HEK293T (cell line): ENCODE data around the gene AGTRAP.

Source experiments
- ARNT ChIP-seq: fragments of 450-650 bp; IDR thresholded peaks from 2 replicates; pipeline ENCODE4 v1.6.1; 2017; ENCODE audit warnings: mild to moderate bottlenecking
- BHLHE40 ChIP-seq: fragments of 450-650 bp; IDR thresholded peaks from 2 replicates; pipeline ENCODE4 v1.6.1; 2016; ENCODE audit warnings: mild to moderate bottlenecking, moderate library complexity, borderline replicate concordance
- CTBP1 ChIP-seq: fragments of 450-650 bp; IDR thresholded peaks from 2 replicates; pipeline ENCODE4 v1.6.1; 2016; ENCODE audit warnings: borderline replicate concordance
- ELF4 ChIP-seq: fragments of 450-650 bp; IDR thresholded peaks from 2 replicates; pipeline ENCODE4 v1.6.1; 2017; ENCODE audit warnings: antibody characterized with exemption
- FOXA1 ChIP-seq: fragments of 450-650 bp; IDR thresholded peaks from 2 replicates; pipeline ENCODE4 v1.6.1; 2016; ENCODE audit warnings: mild to moderate bottlenecking
- FOXM1 ChIP-seq: fragments of 450-650 bp; IDR thresholded peaks from 2 replicates; pipeline ENCODE4 v1.6.1; 2017; ENCODE audit warnings: mild to moderate bottlenecking, borderline replicate concordance
- L3MBTL2 ChIP-seq: fragments of 450-650 bp; conservative IDR thresholded peaks from 2 replicates; pipeline ENCODE4 v1.6.1; 2016; ENCODE audit warnings: mild to moderate bottlenecking
- LEF1 ChIP-seq: fragments of 450-650 bp; IDR thresholded peaks from 2 replicates; pipeline ENCODE4 v1.6.1; 2017; ENCODE audit warnings: mild to moderate bottlenecking, borderline replicate concordance
- NFRKB ChIP-seq: fragments of 450-650 bp; IDR thresholded peaks from 2 replicates; pipeline ENCODE4 v1.6.1; 2016; ENCODE audit warnings: mild to moderate bottlenecking, moderate library complexity
- SP1 ChIP-seq: fragments of 450-650 bp; IDR thresholded peaks from 2 replicates; pipeline ENCODE4 v1.6.1; 2017
- SUZ12 ChIP-seq: fragments of 450-650 bp; IDR thresholded peaks from 2 replicates; pipeline ENCODE4 v1.6.1; 2016; ENCODE audit warnings: mild to moderate bottlenecking
- TARDBP ChIP-seq: fragments of 450-650 bp; IDR thresholded peaks from 2 replicates; pipeline ENCODE4 v1.6.1; 2016
- ZNF384 ChIP-seq: fragments of 450-650 bp; IDR thresholded peaks from 2 replicates; pipeline ENCODE4 v1.6.1; 2016
- TF ChIP-seq, protein P1 (sequence below): fragments of 450-650 bp; IDR thresholded peaks from 2 replicates; pipeline ENCODE4 v1.6.1; 2016

DNA sequence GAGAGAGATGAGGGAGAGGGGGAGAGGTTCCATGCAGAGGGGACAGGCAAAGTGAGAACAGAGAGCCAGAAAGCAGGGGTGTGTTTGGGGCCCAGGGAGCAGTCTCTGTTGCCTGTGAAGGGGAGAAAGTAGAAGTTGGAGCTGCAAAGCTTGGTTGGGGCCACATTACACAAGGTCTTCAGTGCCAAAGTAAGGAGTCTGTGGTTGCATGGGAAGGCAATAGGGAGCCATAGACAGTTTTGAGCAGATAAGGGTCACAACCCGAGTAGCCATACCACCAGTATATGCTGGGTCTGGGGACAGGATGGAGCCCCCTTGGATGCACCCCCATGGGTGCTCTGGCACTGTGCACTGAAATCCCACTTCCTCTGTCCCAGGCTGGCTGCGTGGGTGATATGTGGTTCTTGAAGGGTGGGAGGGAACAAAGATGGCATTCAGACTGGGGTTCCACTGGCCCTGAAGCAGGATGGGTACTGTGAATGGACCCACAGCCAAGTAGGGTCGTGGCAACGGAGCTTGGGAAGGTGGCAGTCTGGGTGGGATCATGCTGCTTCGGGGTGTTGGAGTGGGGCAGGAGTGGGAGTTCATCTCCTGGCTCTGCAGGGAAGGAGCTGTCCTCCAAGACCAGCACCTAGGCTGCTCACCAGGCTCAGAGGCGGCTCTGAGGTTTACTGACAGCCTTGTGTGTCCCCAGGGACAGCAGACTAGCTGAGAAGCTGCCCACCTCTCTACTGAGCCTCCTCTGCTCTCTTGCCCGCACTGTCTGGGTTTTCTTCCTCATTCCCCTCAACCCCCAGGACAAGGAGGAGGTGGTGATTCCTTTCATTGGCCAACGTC lies 32.4 kb upstream of the AGTRAP start:
- TF ChIP-seq ZNF384 (no peak), TARDBP (no peak), FOXA1 (no peak), ARNT (no peak), BHLHE40 (no peak), SP1 (no peak), L3MBTL2 (no peak), CTBP1 (no peak), FOXM1 (no peak), NFRKB (no peak), ELF4 (no peak), SUZ12 (no peak), LEF1 (no peak)
- TF ChIP-seq, protein P1, sequence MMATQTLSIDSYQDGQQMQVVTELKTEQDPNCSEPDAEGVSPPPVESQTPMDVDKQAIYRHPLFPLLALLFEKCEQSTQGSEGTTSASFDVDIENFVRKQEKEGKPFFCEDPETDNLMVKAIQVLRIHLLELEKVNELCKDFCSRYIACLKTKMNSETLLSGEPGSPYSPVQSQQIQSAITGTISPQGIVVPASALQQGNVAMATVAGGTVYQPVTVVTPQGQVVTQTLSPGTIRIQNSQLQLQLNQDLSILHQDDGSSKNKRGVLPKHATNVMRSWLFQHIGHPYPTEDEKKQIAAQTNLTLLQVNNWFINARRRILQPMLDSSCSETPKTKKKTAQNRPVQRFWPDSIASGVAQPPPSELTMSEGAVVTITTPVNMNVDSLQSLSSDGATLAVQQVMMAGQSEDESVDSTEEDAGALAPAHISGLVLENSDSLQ = no peak
